ENCODE data around the gene LSM3.

The LSM3 gene

GRCh38 chr3:14148041-14148985 lies 30.3 kb upstream of the LSM3 start:
- H3K4me3 ChIP-seq (ENCODE audit: insufficient read depth, low read depth, low read length), result no peak overlapping the region
- no peaks in the 10 kb centered on the region for H3K9me3 ChIP-seq (ENCODE audit: control insufficient read depth, low read length)
- H3K27ac ChIP-seq (ENCODE audit: insufficient read depth, low read depth, low read length, poor library complexity, severe bottlenecking), result no peak overlapping the region
- H3K36me3 ChIP-seq (ENCODE audit: control insufficient read depth, insufficient read depth, low read length), result peaks cover 8% of the 10 kb centered on the region
- H3K27me3 ChIP-seq (ENCODE audit: control insufficient read depth, insufficient read depth, low read length, poor library complexity, severe bottlenecking), result no peaks in the 10 kb centered on the region
- no peaks in the 10 kb centered on the region for H3K4me1 ChIP-seq (ENCODE audit: control insufficient read depth, insufficient read depth, low read length)
- WGBS, 2 experiments, result 77 to 80% methylated on average over 28 of the region's 28 CpGs

GRCh38 chr3:14150078-14150477 lies 28.5 kb upstream of the LSM3 start:
- Histone ChIP-seq H3K9me3 (ENCODE audit: control insufficient read depth, low read length) (no peaks in the 10 kb centered on the region), H3K4me1 (ENCODE audit: control insufficient read depth, insufficient read depth, low read length) (no peaks in the 10 kb centered on the region), H3K36me3 (ENCODE audit: control insufficient read depth, insufficient read depth, low read length) (peaks cover 8% of the 10 kb centered on the region), H3K27me3 (ENCODE audit: control insufficient read depth, insufficient read depth, low read length, poor library complexity, severe bottlenecking) (no peaks in the 10 kb centered on the region), H3K4me3 (ENCODE audit: insufficient read depth, low read depth, low read length) (no peak overlapping the region), H3K27ac (ENCODE audit: insufficient read depth, low read depth, low read length, poor library complexity, severe bottlenecking) (no peak overlapping the region)
- 96 to 97% methylated on average over 9 of the region's 9 CpGs for WGBS, 2 experiments

- Histone ChIP-seq H3K4me3 (ENCODE audit: insufficient read depth, low read depth, low read length) (no peak overlapping the region), H3K4me1 (ENCODE audit: control insufficient read depth, insufficient read depth, low read length) (no peaks in the 10 kb centered on the region), H3K9me3 (ENCODE audit: control insufficient read depth, low read length) (no peaks in the 10 kb centered on the region), H3K27ac (ENCODE audit: insufficient read depth, low read depth, low read length, poor library complexity, severe bottlenecking) (no peak overlapping the region), H3K36me3 (ENCODE audit: control insufficient read depth, insufficient read depth, low read length) (peaks cover 8% of the 10 kb centered on the region), H3K27me3 (ENCODE audit: control insufficient read depth, insufficient read depth, low read length, poor library complexity, severe bottlenecking) (no peaks in the 10 kb centered on the region)
- 95% methylated on average over 9 of the region's 9 CpGs for WGBS, 2 experiments
Observed at GRCh38 chr3:14150491-14151230, 28.0 kb upstream of the LSM3 start.

GRCh38 chr3:14151471-14152083 lies 27.0 kb upstream of the LSM3 start:
- peaks cover 13% of the 10 kb centered on the region for H3K36me3 ChIP-seq (ENCODE audit: control insufficient read depth, insufficient read depth, low read length)
- no peak overlapping the region for H3K27ac ChIP-seq (ENCODE audit: insufficient read depth, low read depth, low read length, poor library complexity, severe bottlenecking)
- 94 to 96% methylated on average over 12 of the region's 12 CpGs for WGBS, 2 experiments
- H3K4me3 ChIP-seq (ENCODE audit: insufficient read depth, low read depth, low read length), result no peak overlapping the region
- no peaks in the 10 kb centered on the region for H3K4me1 ChIP-seq (ENCODE audit: control insufficient read depth, insufficient read depth, low read length)
- no peaks in the 10 kb centered on the region for H3K27me3 ChIP-seq (ENCODE audit: control insufficient read depth, insufficient read depth, low read length, poor library complexity, severe bottlenecking)
- no peaks in the 10 kb centered on the region for H3K9me3 ChIP-seq (ENCODE audit: control insufficient read depth, low read length)

- H3K36me3 ChIP-seq (ENCODE audit: control insufficient read depth, insufficient read depth, low read length), result peaks cover 13% of the 10 kb centered on the region
- H3K27ac ChIP-seq (ENCODE audit: insufficient read depth, low read depth, low read length, poor library complexity, severe bottlenecking), result no peak overlapping the region
- no peaks in the 10 kb centered on the region for H3K27me3 ChIP-seq (ENCODE audit: control insufficient read depth, insufficient read depth, low read length, poor library complexity, severe bottlenecking)
- no peak overlapping the region for H3K4me3 ChIP-seq (ENCODE audit: insufficient read depth, low read depth, low read length)
- no peaks in the 10 kb centered on the region for H3K9me3 ChIP-seq (ENCODE audit: control insufficient read depth, low read length)
- WGBS, 2 experiments, result 88 to 93% methylated on average over 11 of the region's 11 CpGs
- no peaks in the 10 kb centered on the region for H3K4me1 ChIP-seq (ENCODE audit: control insufficient read depth, insufficient read depth, low read length)
Observed at GRCh38 chr3:14152233-14152962, 26.2 kb upstream of the LSM3 start.

GRCh38 chr3:14152963-14153355 lies 25.7 kb upstream of the LSM3 start:
- 89 to 94% methylated on average over 4 of the region's 4 CpGs for WGBS, 2 experiments
- Histone ChIP-seq H3K27me3 (ENCODE audit: control insufficient read depth, insufficient read depth, low read length, poor library complexity, severe bottlenecking) (no peaks in the 10 kb centered on the region), H3K36me3 (ENCODE audit: control insufficient read depth, insufficient read depth, low read length) (peaks cover 17% of the 10 kb centered on the region)

GRCh38 chr3:14153663-14154062 lies 25.0 kb upstream of the LSM3 start:
- 94 to 97% methylated on average over 6 of the region's 6 CpGs for WGBS, 2 experiments
- no peaks in the 10 kb centered on the region for H3K27me3 ChIP-seq (ENCODE audit: control insufficient read depth, insufficient read depth, low read length, poor library complexity, severe bottlenecking)
- H3K9me3 ChIP-seq (ENCODE audit: control insufficient read depth, low read length), result no peaks in the 10 kb centered on the region
- H3K4me1 ChIP-seq (ENCODE audit: control insufficient read depth, insufficient read depth, low read length), result no peaks in the 10 kb centered on the region
- no peak overlapping the region for H3K4me3 ChIP-seq (ENCODE audit: insufficient read depth, low read depth, low read length)
- H3K27ac ChIP-seq (ENCODE audit: insufficient read depth, low read depth, low read length, poor library complexity, severe bottlenecking), result no peak overlapping the region
- H3K36me3 ChIP-seq (ENCODE audit: control insufficient read depth, insufficient read depth, low read length), result peaks cover 18% of the 10 kb centered on the region

More at GRCh38 chr3:14152963-14153355, 25.7 kb upstream of the LSM3 start:
- H3K27ac ChIP-seq (ENCODE audit: insufficient read depth, low read depth, low read length, poor library complexity, severe bottlenecking), result no peak overlapping the region
- no peaks in the 10 kb centered on the region for H3K9me3 ChIP-seq (ENCODE audit: control insufficient read depth, low read length)
- H3K4me3 ChIP-seq (ENCODE audit: insufficient read depth, low read depth, low read length), result no peak overlapping the region
- no peaks in the 10 kb centered on the region for H3K4me1 ChIP-seq (ENCODE audit: control insufficient read depth, insufficient read depth, low read length)

- WGBS, 2 experiments, result 93 to 95% methylated on average over 5 of the region's 5 CpGs
- Histone ChIP-seq H3K27ac (ENCODE audit: insufficient read depth, low read depth, low read length, poor library complexity, severe bottlenecking) (no peak overlapping the region), H3K36me3 (ENCODE audit: control insufficient read depth, insufficient read depth, low read length) (peaks cover 21% of the 10 kb centered on the region)
Observed at GRCh38 chr3:14154276-14154675, 24.3 kb upstream of the LSM3 start.

GRCh38 chr3:14154895-14155440 lies 23.6 kb upstream of the LSM3 start:
- peaks cover 22% of the 10 kb centered on the region for H3K36me3 ChIP-seq (ENCODE audit: control insufficient read depth, insufficient read depth, low read length)
- WGBS, 2 experiments, result 87 to 91% methylated on average over 7 of the region's 7 CpGs
- no peaks in the 10 kb centered on the region for H3K9me3 ChIP-seq (ENCODE audit: control insufficient read depth, low read length)
- no peaks in the 10 kb centered on the region for H3K4me1 ChIP-seq (ENCODE audit: control insufficient read depth, insufficient read depth, low read length)
- H3K27ac ChIP-seq (ENCODE audit: insufficient read depth, low read depth, low read length, poor library complexity, severe bottlenecking), result no peak overlapping the region
- no peak overlapping the region for H3K4me3 ChIP-seq (ENCODE audit: insufficient read depth, low read depth, low read length)
- no peaks in the 10 kb centered on the region for H3K27me3 ChIP-seq (ENCODE audit: control insufficient read depth, insufficient read depth, low read length, poor library complexity, severe bottlenecking)

More at GRCh38 chr3:14154276-14154675, 24.3 kb upstream of the LSM3 start:
- H3K27me3 ChIP-seq (ENCODE audit: control insufficient read depth, insufficient read depth, low read length, poor library complexity, severe bottlenecking), result no peaks in the 10 kb centered on the region
- H3K4me3 ChIP-seq (ENCODE audit: insufficient read depth, low read depth, low read length), result no peak overlapping the region
- H3K4me1 ChIP-seq (ENCODE audit: control insufficient read depth, insufficient read depth, low read length), result no peaks in the 10 kb centered on the region
- no peaks in the 10 kb centered on the region for H3K9me3 ChIP-seq (ENCODE audit: control insufficient read depth, low read length)
